RPMI8226 (cell line): ENCODE results near the gene RCL1.

ENCODE experiments used
- DNase-seq: peaks from one replicate; pipeline ENCODE4 v3.0.0-alpha.2; 2015

The RCL1 gene

GRCh38 chr9:4849369-4849768 is 56.6 kb downstream of the RCL1 start:
- no peak for DNase-seq

- DNase-seq, result no peak
Measured at GRCh38 chr9:4850603-4851310, 58.0 kb downstream of the RCL1 start.

GRCh38 chr9:4852419-4852818 is 59.7 kb downstream of the RCL1 start:
- DNase-seq, result no peak

- no peak for DNase-seq
Measured at GRCh38 chr9:4854265-4854590, 61.5 kb downstream of the RCL1 start.

- DNase-seq, result no peak
Measured at GRCh38 chr9:4855841-4856240, 63.1 kb downstream of the RCL1 start.

GRCh38 chr9:4857163-4857810 is 64.5 kb downstream of the RCL1 start:
- no peak for DNase-seq

GRCh38 chr9:4859035-4859434 is 66.3 kb downstream of the RCL1 start:
- no peak for DNase-seq

GRCh38 chr9:4860383-4860782 is 67.6 kb downstream of the RCL1 start:
- DNase-seq, result no peak

GRCh38 chr9:4861145-4861544 is 68.4 kb downstream of the RCL1 start:
- no peak for DNase-seq

GRCh38 chr9:4861736-4862451 is 69.2 kb downstream of the RCL1 start:
- DNase-seq, result no peak

GRCh38 chr9:4862506-4863250 is 69.9 kb downstream of the RCL1 start:
- no peak for DNase-seq

- no peak for DNase-seq
Measured at GRCh38 chr9:4864234-4864661, 71.5 kb downstream of the RCL1 start.

GRCh38 chr9:4864698-4865097 is 72.0 kb downstream of the RCL1 start:
- DNase-seq, result no peak

- no peak for DNase-seq
Measured at GRCh38 chr9:4865681-4866080, 72.9 kb downstream of the RCL1 start.

GRCh38 chr9:4866239-4866969 is 73.7 kb downstream of the RCL1 start:
- no peak for DNase-seq

GRCh38 chr9:4873066-4873465 is 80.3 kb downstream of the RCL1 start:
- no peak for DNase-seq

- no peak for DNase-seq
Measured at GRCh38 chr9:4875559-4875958, 82.8 kb downstream of the RCL1 start.

- no peak for DNase-seq
Measured at GRCh38 chr9:4879115-4879558, 86.4 kb downstream of the RCL1 start.

GRCh38 chr9:4883326-4883873 is 90.7 kb downstream of the RCL1 start:
- DNase-seq, result no peak

GRCh38 chr9:4886698-4887097 is 94.0 kb downstream of the RCL1 start:
- DNase-seq, result no peak

- no peak for DNase-seq
Measured at GRCh38 chr9:4887556-4887955, 94.8 kb downstream of the RCL1 start.

GRCh38 chr9:4890242-4890641 is 97.5 kb downstream of the RCL1 start:
- no peak for DNase-seq
